H9 (cell line): ENCODE results near the gene CBY1. TPM values are rescaled to one million over a fixed set of nuclear protein-coding genes. Genes with fewer than 3 reads are reported as not detected.

Experiments
- DNase-seq: peaks from one replicate; pipeline ENCODE4 v3.0.0-alpha.2; 2017
- H2AFZ ChIP-seq: one replicate; pipeline ENCODE4 v1.6.1; 2013; ENCODE audit warnings: mild to moderate bottlenecking, low read length, control low read depth, moderate library complexity
- H2AK5ac ChIP-seq: 2 replicates; pipeline ENCODE4 v1.6.1; 2013; ENCODE audit warnings: low read length, control low read depth, mixed read lengths; ENCODE audit not compliant: insufficient read length
- H2BK120ac ChIP-seq: one replicate; pipeline ENCODE4 v1.6.1; 2013; ENCODE audit warnings: low read depth, mild to moderate bottlenecking, low read length, control low read depth, inconsistent platforms; ENCODE audit not compliant: poor library complexity, severe bottlenecking
- H2BK12ac ChIP-seq: 2 replicates; pipeline ENCODE4 v1.6.1; 2013; ENCODE audit warnings: low read length, control low read depth, mixed read lengths, low read depth; ENCODE audit not compliant: insufficient read length
- H2BK15ac ChIP-seq: 2 replicates; pipeline ENCODE4 v1.6.1; 2013; ENCODE audit warnings: low read depth, low read length, control low read depth
- H2BK20ac ChIP-seq: one replicate; pipeline ENCODE4 v1.6.1; 2013; ENCODE audit warnings: low read depth, mild to moderate bottlenecking, low read length, control low read depth, inconsistent platforms; ENCODE audit not compliant: poor library complexity, severe bottlenecking
- H2BK5ac ChIP-seq: 2 replicates; pipeline ENCODE4 v1.6.1; 2013; ENCODE audit warnings: low read length, control low read depth, mixed read lengths; ENCODE audit not compliant: insufficient read length
- H3K14ac ChIP-seq: 2 replicates; pipeline ENCODE4 v1.6.1; 2013; ENCODE audit warnings: low read length, control low read depth; ENCODE audit not compliant: insufficient read depth
- H3K18ac ChIP-seq: 2 replicates; pipeline ENCODE4 v1.6.1; 2013; ENCODE audit warnings: low read depth, mild to moderate bottlenecking, mixed read lengths, low read length, control low read depth; ENCODE audit not compliant: insufficient read length
- H3K23ac ChIP-seq: 2 replicates; pipeline ENCODE4 v1.6.1; 2013; ENCODE audit warnings: low read length, control low read depth, mixed read lengths, low read depth; ENCODE audit not compliant: insufficient read length
- H3K23me2 ChIP-seq: 2 replicates; pipeline ENCODE4 v1.6.1; 2013; ENCODE audit warnings: low read depth, mild to moderate bottlenecking, mixed read lengths, low read length, control low read depth; ENCODE audit not compliant: insufficient read length, poor library complexity, severe bottlenecking
- H3K27ac ChIP-seq: 2 replicates; pipeline ENCODE4 v1.5.1; 2013; ENCODE audit warnings: low read length, control low read depth, mixed read lengths, low read depth; ENCODE audit not compliant: insufficient read length
- H3K27me3 ChIP-seq: 2 replicates; pipeline ENCODE4 v1.6.1; 2013; ENCODE audit warnings: low read length, control low read depth, inconsistent platforms; ENCODE audit not compliant: insufficient read depth
- H3K4ac ChIP-seq: 2 replicates; pipeline ENCODE4 v1.6.1; 2013; ENCODE audit warnings: low read depth, mild to moderate bottlenecking, control low read depth, inconsistent platforms, low read length, moderate library complexity
- H3K4me1 ChIP-seq: 2 replicates; pipeline ENCODE4 v1.6.1; 2013; ENCODE audit warnings: low read length, control low read depth, inconsistent platforms; ENCODE audit not compliant: insufficient read depth
- H3K4me2 ChIP-seq: 2 replicates; pipeline ENCODE4 v1.6.1; 2013; ENCODE audit warnings: low read length, control low read depth, mixed read lengths; ENCODE audit not compliant: insufficient read length, insufficient read depth
- H3K56ac ChIP-seq: 2 replicates; pipeline ENCODE4 v1.6.1; 2013; ENCODE audit warnings: low read depth, mild to moderate bottlenecking, mixed read lengths, low read length, control low read depth; ENCODE audit not compliant: insufficient read length
- H3K79me1 ChIP-seq: 2 replicates; pipeline ENCODE4 v1.6.1; 2013; ENCODE audit warnings: low read depth, mild to moderate bottlenecking, moderate library complexity, low read length, control low read depth, inconsistent platforms; ENCODE audit not compliant: insufficient read depth, poor library complexity, severe bottlenecking
- H3K79me2 ChIP-seq: 2 replicates; pipeline ENCODE4 v1.6.1; 2013; ENCODE audit warnings: low read length, control low read depth, inconsistent platforms; ENCODE audit not compliant: insufficient read depth
- H3K9ac ChIP-seq: 2 replicates; pipeline ENCODE4 v1.6.1; 2013; ENCODE audit warnings: low read length, control low read depth, mixed read lengths; ENCODE audit not compliant: insufficient read length; ENCODE audit errors: extremely low read depth
- H3K9me3 ChIP-seq: one replicate; pipeline ENCODE4 v1.6.1; 2013; ENCODE audit warnings: low read depth, low read length, inconsistent platforms; ENCODE audit not compliant: control insufficient read depth
- H3T11ph ChIP-seq: one replicate; pipeline ENCODE4 v1.6.1; 2013; ENCODE audit warnings: mild to moderate bottlenecking, low read length, control low read depth, inconsistent platforms
- H4K20me1 ChIP-seq: one replicate; pipeline ENCODE4 v1.6.1; 2013; ENCODE audit not compliant: control insufficient read depth, insufficient read length, insufficient read depth
- H4K5ac ChIP-seq: 2 replicates; pipeline ENCODE4 v1.6.1; 2013; ENCODE audit warnings: low read depth, mild to moderate bottlenecking, mixed read lengths, low read length, control low read depth; ENCODE audit not compliant: insufficient read length
- H4K8ac ChIP-seq: replicated peaks from 2 replicates; pipeline ENCODE4 v1.6.1; 2013; ENCODE audit warnings: low read length, control low read depth, mixed read lengths, low read depth; ENCODE audit not compliant: insufficient read length
- H4K91ac ChIP-seq: 2 replicates; pipeline ENCODE4 v1.6.1; 2013; ENCODE audit warnings: low read depth, mild to moderate bottlenecking, moderate library complexity, mixed read lengths, low read length, control low read depth; ENCODE audit not compliant: insufficient read length
- H3K27ac Mint-ChIP-seq, 3 experiments: 2 replicates in 2 of 3; 3 replicates in 1 of 3; pipeline ENCODE4 v1.8.0; 2020 to 2021; ENCODE audit warnings: mixed read lengths in 3 of 3, mild to moderate bottlenecking in 1 of 3, moderate library complexity in 1 of 3
- H3K27me3 Mint-ChIP-seq: 2 replicates; pipeline ENCODE4 v1.8.0; 2021; ENCODE audit warnings: low read depth, mild to moderate bottlenecking, moderate library complexity, mixed read lengths
- H3K36me3 Mint-ChIP-seq, 3 experiments: 2 replicates in 2 of 3; 3 replicates in 1 of 3; pipeline ENCODE4 v1.8.0; 2020 to 2021; ENCODE audit warnings: low read depth in 3 of 3, mixed read lengths in 3 of 3; ENCODE audit not compliant: insufficient read depth in 1 of 3
- H3K4me1 Mint-ChIP-seq, 2 experiments: 2 replicates each; pipeline ENCODE4 v1.8.0; 2020; ENCODE audit warnings: mixed read lengths in 2 of 2
- H3K4me3 Mint-ChIP-seq, 2 experiments: 2 replicates in 1 of 2; 3 replicates in 1 of 2; pipeline ENCODE4 v1.8.0; 2020 to 2021; ENCODE audit warnings: mild to moderate bottlenecking in 2 of 2, mixed read lengths in 2 of 2, moderate library complexity in 1 of 2
- H3K9me3 Mint-ChIP-seq, 2 experiments: 2 replicates in 1 of 2; 3 replicates in 1 of 2; pipeline ENCODE4 v1.8.0; 2020; ENCODE audit warnings: mild to moderate bottlenecking in 2 of 2, mixed read lengths in 2 of 2, moderate library complexity in 1 of 2
- CTCF ChIP-seq: fragments of 200-600 bp; sonication (generic); conservative IDR thresholded peaks from 3 replicates; pipeline ENCODE4 v1.8.0; 2021; ENCODE audit warnings: antibody characterized with exemption, mild to moderate bottlenecking
- WGBS: extraction: QIAGEN DNeasy Blood & Tissue Kit; methylation state at CpG from one replicate; pipeline ENCODE4 v1.1.7; 2013; ENCODE audit warnings: missing lambda C conversion rate, low lambda C conversion rate, mixed read lengths; ENCODE audit not compliant: insufficient read length; ENCODE audit errors: extremely low coverage; 5-methylcytosine and 5-hydroxymethylcytosine counted together
- total RNA-seq: library from RNA; stranded (reverse); gene quantifications from 2 replicates; pipeline ENCODE4 v1.2.1, GENCODE V29; 2021

Gene CBY1
- total RNA-seq, 1 experiment from 2014 or later: 26.6 TPM

- Histone ChIP-seq H3K9me3 (no peaks in the 10 kb centered on the region), H3K4me1 (peaks cover 19% of the 10 kb centered on the region), H3K9ac (no peak overlapping the region), H4K5ac (no peak overlapping the region), H3K23me2 (peaks cover 11% of the 10 kb centered on the region), H2BK20ac (no peak overlapping the region), H2BK15ac (no peak overlapping the region), H2AK5ac (no peak overlapping the region), H3K56ac (no peak overlapping the region), H2BK5ac (no peak overlapping the region), H3K27me3 (no peaks in the 10 kb centered on the region), H3K14ac (no peak overlapping the region), H3K4me2 (no peak overlapping the region), H2BK120ac (no peak overlapping the region), H4K91ac (no peak overlapping the region), H3T11ph (no peak overlapping the region), H2AFZ (no peak overlapping the region), H2BK12ac (no peak overlapping the region), H3K18ac (no peak overlapping the region), H3K27ac (no peak overlapping the region), H3K79me2 (peaks cover 42% of the 10 kb centered on the region; the same call in 1 of the 2 replicates), H4K8ac (no peak overlapping the region), H3K79me1 (peaks cover 10% of the 10 kb centered on the region), H4K20me1 (no peaks in the 10 kb centered on the region), H3K4ac (no peak overlapping the region), H3K23ac (no peak overlapping the region)
- Mint-ChIP-seq H3K36me3 (peaks cover 7 to 31% (median 25%) of the 10 kb centered on the region in 3 experiments; a peak in 6 of 7 replicates), H3K27ac (no peak overlapping the region), H3K4me1 (peaks cover 57 to 58% of the 10 kb centered on the region in 2 experiments), H3K4me3 (no peak overlapping the region), H3K9me3 (no peaks in the 10 kb centered on the region), H3K27me3 (no peaks in the 10 kb centered on the region)
- no peak for DNase-seq
- TF ChIP-seq CTCF: no peak
- no CpG with 5 or more reads among the region's 3 CpGs for WGBS
These were observed 52.9 kb downstream of the CBY1 start for GRCh38 chr22:38709306-38709705.
